ENCODE results near the gene RHOXF1.
"Not testable (repeated sequence)": the region's sequence is repeated elsewhere in the genome, so short reads cannot be mapped to it uniquely, and the experiment has no call there.

Gene RHOXF1

GRCh38 chrX:120115438-120115963 is at the start of gene RHOXF1:
TSS of gene RHOXF1 (minus strand) at chrX:120115913. CDS start at chrX:120115862, 51 bp downstream.
- H3K4me3 Mint-ChIP-seq, result no peak within 1 kb of the TSS
- no peaks in the 10 kb centered on the region for H3K4me1 Mint-ChIP-seq
- H3K27me3 Mint-ChIP-seq, result no peaks in the 10 kb centered on the region
- no peaks in the 10 kb centered on the region for H3K36me3 Mint-ChIP-seq
- CTCF ChIA-PET, result no interaction called here
- no peak within 1 kb of the TSS for H3K27ac Mint-ChIP-seq
- H3K9me3 Mint-ChIP-seq, result no peaks in the 10 kb centered on the region
- no peak for DNase-seq

- CTCF ChIA-PET, H3K4me1 Mint-ChIP-seq, H3K27me3 Mint-ChIP-seq, H3K9me3 Mint-ChIP-seq, H3K27ac Mint-ChIP-seq, H3K4me3 Mint-ChIP-seq, H3K36me3 Mint-ChIP-seq, DNase-seq: not testable (repeated sequence)
Measured at GRCh38 chrX:120159086-120159485, 43.4 kb upstream of the RHOXF1 start.

- H3K4me1 Mint-ChIP-seq, DNase-seq: not testable (repeated sequence)
Measured at GRCh38 chrX:120158313-120158712, 42.6 kb upstream of the RHOXF1 start, which contains the start of gene RHOXF2. TSS of gene RHOXF2 (plus strand) at chrX:120158613. CDS start at chrX:120158751, 138 bp downstream.

GRCh38 chrX:120150109-120150744 is 34.5 kb upstream of the RHOXF1 start:
- H3K9me3 Mint-ChIP-seq, DNase-seq, H3K4me3 Mint-ChIP-seq, CTCF ChIA-PET, H3K36me3 Mint-ChIP-seq, H3K27me3 Mint-ChIP-seq, H3K27ac Mint-ChIP-seq: not testable (repeated sequence)
- H3K4me1 Mint-ChIP-seq, result peaks cover 15% of the 10 kb centered on the region

More at GRCh38 chrX:120158313-120158712, 42.6 kb upstream of the RHOXF1 start, which contains the start of gene RHOXF2:
- H3K27me3 Mint-ChIP-seq, H3K36me3 Mint-ChIP-seq, H3K4me3 Mint-ChIP-seq, CTCF ChIA-PET, H3K27ac Mint-ChIP-seq, H3K9me3 Mint-ChIP-seq: not testable (repeated sequence)

GRCh38 chrX:120147537-120147936 is 31.8 kb upstream of the RHOXF1 start:
- DNase-seq, result no peak
- CTCF ChIA-PET, result no interaction called here
- Mint-ChIP-seq H3K9me3 (peaks cover 3% of the 10 kb centered on the region), H3K27ac (no peak overlapping the region), H3K4me3 (no peak overlapping the region), H3K4me1 (peaks cover 23% of the 10 kb centered on the region), H3K27me3 (no peaks in the 10 kb centered on the region), H3K36me3 (no peaks in the 10 kb centered on the region)

- H3K9me3 Mint-ChIP-seq, CTCF ChIA-PET, H3K36me3 Mint-ChIP-seq, DNase-seq, H3K27me3 Mint-ChIP-seq, H3K4me3 Mint-ChIP-seq, H3K27ac Mint-ChIP-seq: not testable (repeated sequence)
- H3K4me1 Mint-ChIP-seq, result peaks cover 23% of the 10 kb centered on the region
Measured at GRCh38 chrX:120146323-120146722, 30.6 kb upstream of the RHOXF1 start.

- H3K9me3 Mint-ChIP-seq, result peaks cover 3% of the 10 kb centered on the region
- CTCF ChIA-PET, result interaction anchor here (0.6 kb wide), 1 partner anchor 125 kb away, joined by 3 read pairs; no protein-coding TSS in a partner anchor
- no peaks in the 10 kb centered on the region for H3K36me3 Mint-ChIP-seq
- no peak for DNase-seq
- H3K4me3 Mint-ChIP-seq, result no peak overlapping the region
- H3K4me1 Mint-ChIP-seq, result peaks cover 23% of the 10 kb centered on the region
- no peaks in the 10 kb centered on the region for H3K27me3 Mint-ChIP-seq
- no peak overlapping the region for H3K27ac Mint-ChIP-seq
Measured at GRCh38 chrX:120145295-120145925, 29.7 kb upstream of the RHOXF1 start.

GRCh38 chrX:120144178-120144844 is 28.6 kb upstream of the RHOXF1 start:
- no peak for DNase-seq
- Mint-ChIP-seq H3K27ac (no peak overlapping the region), H3K4me3 (no peak overlapping the region), H3K9me3 (peaks cover 3% of the 10 kb centered on the region), H3K27me3 (no peaks in the 10 kb centered on the region), H3K36me3 (no peaks in the 10 kb centered on the region), H3K4me1 (peaks cover 23% of the 10 kb centered on the region)
- CTCF ChIA-PET, result no interaction called here

- Mint-ChIP-seq H3K4me1 (peaks cover 10% of the 10 kb centered on the region), H3K27me3 (peaks cover 5% of the 10 kb centered on the region), H3K27ac (no peak overlapping the region), H3K36me3 (no peaks in the 10 kb centered on the region), H3K9me3 (no peaks in the 10 kb centered on the region), H3K4me3 (no peak overlapping the region)
- no peak for DNase-seq
- CTCF ChIA-PET, result no interaction called here
Measured at GRCh38 chrX:120140293-120140981, 24.7 kb upstream of the RHOXF1 start.

GRCh38 chrX:120137439-120137838 is 21.7 kb upstream of the RHOXF1 start:
- H3K4me1 Mint-ChIP-seq, result no peaks in the 10 kb centered on the region
- no peaks in the 10 kb centered on the region for H3K36me3 Mint-ChIP-seq
- no peak overlapping the region for H3K27ac Mint-ChIP-seq
- H3K9me3 Mint-ChIP-seq, result no peaks in the 10 kb centered on the region
- peaks cover 5% of the 10 kb centered on the region for H3K27me3 Mint-ChIP-seq
- no peak overlapping the region for H3K4me3 Mint-ChIP-seq
- no peak for DNase-seq
- CTCF ChIA-PET, result interaction anchor here (1.6 kb wide), 1 partner anchor 10 kb away, joined by 4 read pairs; no protein-coding TSS in a partner anchor

- Mint-ChIP-seq H3K9me3 (no peaks in the 10 kb centered on the region), H3K27me3 (peaks cover 5% of the 10 kb centered on the region), H3K4me3 (no peak overlapping the region), H3K4me1 (no peaks in the 10 kb centered on the region), H3K36me3 (no peaks in the 10 kb centered on the region), H3K27ac (no peak overlapping the region)
- DNase-seq, result no peak
- CTCF ChIA-PET, result interaction anchor here (1.6 kb wide), 1 partner anchor 10 kb away, joined by 4 read pairs; no protein-coding TSS in a partner anchor
Measured at GRCh38 chrX:120136840-120137239, 21.1 kb upstream of the RHOXF1 start.

GRCh38 chrX:120136128-120136527 is 20.4 kb upstream of the RHOXF1 start:
- H3K9me3 Mint-ChIP-seq, result no peaks in the 10 kb centered on the region
- CTCF ChIA-PET, result interaction anchor here (1.6 kb wide), 1 partner anchor 9 kb away, joined by 4 read pairs; no protein-coding TSS in a partner anchor
- H3K4me1 Mint-ChIP-seq, result no peaks in the 10 kb centered on the region
- peaks cover 5% of the 10 kb centered on the region for H3K27me3 Mint-ChIP-seq
- no peak for DNase-seq
- no peaks in the 10 kb centered on the region for H3K36me3 Mint-ChIP-seq
- H3K27ac Mint-ChIP-seq, result no peak overlapping the region
- H3K4me3 Mint-ChIP-seq, result no peak overlapping the region

- not testable (repeated sequence) for H3K9me3 Mint-ChIP-seq, H3K27me3 Mint-ChIP-seq, H3K27ac Mint-ChIP-seq, H3K36me3 Mint-ChIP-seq, H3K4me1 Mint-ChIP-seq, H3K4me3 Mint-ChIP-seq, DNase-seq
- CTCF ChIA-PET, result interaction anchor here (1.6 kb wide), 1 partner anchor 9 kb away, joined by 4 read pairs; no protein-coding TSS in a partner anchor
Measured at GRCh38 chrX:120128306-120128846, 12.7 kb upstream of the RHOXF1 start.

GRCh38 chrX:120125444-120125843 is 9.7 kb upstream of the RHOXF1 start:
- H3K36me3 Mint-ChIP-seq, result no peaks in the 10 kb centered on the region
- H3K4me3 Mint-ChIP-seq, result no peak overlapping the region
- no peaks in the 10 kb centered on the region for H3K9me3 Mint-ChIP-seq
- CTCF ChIA-PET, result no interaction called here
- no peak for DNase-seq
- no peaks in the 10 kb centered on the region for H3K27me3 Mint-ChIP-seq
- H3K4me1 Mint-ChIP-seq, result peaks cover 2% of the 10 kb centered on the region
- H3K27ac Mint-ChIP-seq, result no peak overlapping the region
